OCI-LY1 (cell line): Measurements from ENCODE around the gene COBL.

Experiments used
- CTCF ChIP-seq: fragments of 200-600 bp; sonication (generic), shearing (Covaris generic); IDR thresholded peaks from 2 replicates; pipeline ENCODE4 v1.5.1; 2017; ENCODE audit warnings: mild to moderate bottlenecking, antibody characterized with exemption, low read length, moderate library complexity, mixed read lengths
- EZH2 ChIP-seq: fragments of 200-600 bp; sonication (generic), shearing (Covaris generic); IDR thresholded peaks from 2 replicates; pipeline ENCODE4 v1.8.0; 2017; ENCODE audit warnings: borderline replicate concordance, mixed run types, mild to moderate bottlenecking, antibody characterized with exemption, low read length, moderate library complexity, mixed read lengths

GRCh38 chr7:51276091-51276605, 40.5 kb downstream of the COBL start:
- TF ChIP-seq CTCF (no peak), EZH2 (no peak)
